Right atrium auricular region (tissue), 2 donors: ENCODE data around the gene NCCRP1. TPM values are rescaled to one million over a fixed set of nuclear protein-coding genes. Genes with fewer than 3 reads are reported as not detected.

Source experiments
- DNase-seq: peaks from one replicate; pipeline ENCODE4 v3.0.0-alpha.2; 2019; ENCODE audit warnings: low spot score
- H3K27ac ChIP-seq, 2 donors: fragments of 200-600 bp; sonication (generic); 1 replicate in 1 of 2; 2 replicates in 1 of 2; pipeline ENCODE4 v1.5.1; 2016 to 2019
- H3K27me3 ChIP-seq, 2 donors: fragments of 200-600 bp; sonication (generic); one replicate each; pipeline versions ENCODE4 v1.5.1 to v1.6.0; 2017 to 2019
- H3K36me3 ChIP-seq: fragments of 200-600 bp; sonication (generic); one replicate; pipeline ENCODE4 v1.5.1; 2016
- H3K4me1 ChIP-seq, 2 donors: fragments of 200-600 bp; sonication (generic); one replicate each; pipeline versions ENCODE4 v1.5.1 to v1.6.0; 2017 to 2019
- H3K4me3 ChIP-seq, 2 donors: fragments of 200-600 bp; sonication (generic); 1 replicate in 1 of 2; 2 replicates in 1 of 2; pipeline ENCODE4 v1.5.1; 2017 to 2019; ENCODE audit warnings: mild to moderate bottlenecking in 1 of 2, moderate library complexity in 1 of 2
- H3K9me3 ChIP-seq, 2 donors: fragments of 200-600 bp; sonication (generic); one replicate each; pipeline ENCODE4 v1.5.1; 2019
- CTCF ChIP-seq, 2 donors: fragments of 200-600 bp; sonication (generic); IDR thresholded peaks; one replicate each; pipeline ENCODE4 v1.5.1; 2019; ENCODE audit warnings: antibody characterized with exemption in 2 of 2
- total RNA-seq, 2 donors: library from RNA; depleted of rRNA; stranded (reverse); fragments of >200 nt; gene quantifications; one replicate each; pipeline ENCODE4 v1.1.0, GENCODE V29; 2016

The NCCRP1 gene
- total RNA-seq, 2 donors from 2014 or later: not detected

DNA sequence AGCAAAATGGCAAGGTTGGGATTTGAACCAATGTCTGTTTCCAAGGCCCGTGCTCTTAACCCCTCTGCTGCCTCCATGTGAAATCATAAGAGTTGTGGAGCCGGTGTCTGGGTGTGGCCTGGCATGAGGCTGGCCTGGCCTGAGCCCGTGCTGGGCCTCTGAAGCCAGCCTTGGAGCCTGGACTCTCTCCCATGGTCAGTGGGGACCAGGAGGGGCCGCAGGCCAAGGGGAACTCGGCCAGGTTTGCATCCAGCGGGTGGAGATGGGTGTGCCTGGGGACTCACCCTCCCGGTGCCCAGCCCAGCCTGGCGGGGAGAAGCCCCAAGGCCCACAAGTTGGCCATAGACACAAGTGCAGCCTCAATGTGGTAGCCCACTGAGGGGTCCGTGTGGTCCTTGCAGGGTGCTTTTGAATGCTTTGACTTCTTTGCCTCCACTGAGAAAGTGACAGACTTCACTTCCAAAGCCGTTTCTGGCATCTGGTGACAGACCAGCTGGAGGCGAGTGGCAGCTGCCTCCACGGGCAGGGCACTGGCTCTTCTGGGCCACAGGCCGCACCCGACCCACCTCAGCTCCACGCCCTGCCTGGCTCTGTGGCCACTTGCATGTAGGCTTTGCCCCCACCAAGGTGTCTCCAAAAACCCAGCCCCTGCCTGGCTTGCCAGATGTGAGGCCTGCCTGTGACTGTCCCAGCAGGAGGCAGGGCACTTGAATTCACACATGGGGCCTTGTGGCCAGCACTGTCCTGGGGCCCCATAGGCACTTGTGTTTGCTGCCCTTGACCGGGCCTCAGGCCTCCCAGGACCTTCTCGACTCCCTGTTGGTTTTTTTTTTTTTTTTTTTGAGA is 26.2 kb upstream of the NCCRP1 start:
- Histone ChIP-seq H3K27me3 (no peaks in the 10 kb centered on the region), H3K27ac (no peak overlapping the region), H3K9me3 (no peaks in the 10 kb centered on the region), H3K4me1 (peaks cover 0 to 21% of the 10 kb centered on the region in 2 donors), H3K4me3 (no peak overlapping the region), H3K36me3 (peaks cover 32% of the 10 kb centered on the region)
- TF ChIP-seq CTCF (IDR thresholded peaks at IDR 0.05): no peak
- DNase-seq: no peak

- DNase-seq: no peak
- no peaks in the 10 kb centered on the region for H3K27me3 ChIP-seq
- H3K4me1 ChIP-seq: peaks cover 0 to 10% of the 10 kb centered on the region in 2 donors
- no peak for TF ChIP-seq CTCF (IDR thresholded peaks at IDR 0.05)
- peaks cover 32% of the 10 kb centered on the region for H3K36me3 ChIP-seq
- H3K9me3 ChIP-seq: no peaks in the 10 kb centered on the region
- H3K4me3 ChIP-seq: no peak overlapping the region
- H3K27ac ChIP-seq: no peak overlapping the region
These were observed 25.0 kb upstream of the NCCRP1 start for GRCh38 chr19:39171479-39172465.

DNA sequence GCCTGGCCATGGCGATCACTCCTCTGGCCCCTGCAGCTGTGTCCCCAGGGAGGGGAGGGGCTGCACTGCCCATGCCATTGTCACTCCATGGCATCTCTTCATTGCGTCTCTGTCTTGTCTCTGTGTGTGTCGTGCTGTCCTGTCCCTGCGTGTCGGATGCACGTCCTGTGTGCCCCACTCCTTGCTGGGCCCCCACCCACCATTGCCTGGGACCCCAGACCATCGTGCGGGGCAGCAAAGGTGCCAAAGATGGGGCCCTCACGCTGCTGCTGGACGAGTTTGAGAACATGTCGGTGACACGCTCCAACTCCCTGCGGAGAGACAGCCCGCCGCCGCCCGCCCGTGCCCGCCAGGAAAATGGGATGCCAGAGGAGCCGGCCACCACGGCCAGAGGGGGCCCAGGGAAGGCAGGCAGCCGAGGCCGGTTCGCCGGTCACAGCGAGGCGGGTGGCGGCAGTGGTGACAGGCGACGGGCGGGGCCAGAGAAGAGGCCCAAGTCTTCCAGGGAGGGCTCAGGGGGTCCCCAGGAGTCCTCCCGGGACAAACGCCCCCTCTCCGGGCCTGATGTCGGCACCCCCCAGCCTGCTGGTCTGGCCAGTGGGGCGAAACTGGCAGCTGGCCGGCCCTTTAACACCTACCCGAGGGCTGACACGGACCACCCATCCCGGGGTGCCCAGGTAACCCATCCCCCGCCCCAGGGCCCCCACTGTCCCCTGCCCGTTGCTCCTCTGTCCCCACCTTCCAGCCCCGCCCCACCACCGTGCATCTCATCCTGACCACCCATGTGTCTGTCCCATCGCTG is 23.9 kb upstream of the NCCRP1 start:
- H3K27me3 ChIP-seq: no peaks in the 10 kb centered on the region
- H3K36me3 ChIP-seq: peaks cover 41% of the 10 kb centered on the region
- no peak overlapping the region for H3K4me3 ChIP-seq
- no peak overlapping the region for H3K27ac ChIP-seq
- no peak for TF ChIP-seq CTCF (IDR thresholded peaks at IDR 0.05)
- H3K4me1 ChIP-seq: no peaks in the 10 kb centered on the region
- H3K9me3 ChIP-seq: no peaks in the 10 kb centered on the region
- DNase-seq: no peak

DNA sequence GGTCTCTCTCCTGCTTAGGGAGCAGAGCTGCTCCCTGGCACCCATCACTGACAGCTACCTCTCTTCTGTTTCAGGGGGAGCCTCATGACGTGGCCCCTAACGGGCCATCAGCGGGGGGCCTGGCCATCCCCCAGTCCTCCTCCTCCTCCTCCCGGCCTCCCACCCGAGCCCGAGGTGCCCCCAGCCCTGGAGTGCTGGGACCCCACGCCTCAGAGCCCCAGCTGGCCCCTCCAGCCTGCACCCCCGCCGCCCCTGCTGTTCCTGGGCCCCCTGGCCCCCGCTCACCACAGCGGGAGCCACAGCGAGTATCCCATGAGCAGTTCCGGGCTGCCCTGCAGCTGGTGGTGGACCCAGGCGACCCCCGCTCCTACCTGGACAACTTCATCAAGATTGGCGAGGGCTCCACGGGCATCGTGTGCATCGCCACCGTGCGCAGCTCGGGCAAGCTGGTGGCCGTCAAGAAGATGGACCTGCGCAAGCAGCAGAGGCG is 23.2 kb upstream of the NCCRP1 start:
- no peaks in the 10 kb centered on the region for H3K27me3 ChIP-seq
- no peaks in the 10 kb centered on the region for H3K9me3 ChIP-seq
- no peak for TF ChIP-seq CTCF (IDR thresholded peaks at IDR 0.05)
- no peak overlapping the region for H3K27ac ChIP-seq
- no peak overlapping the region for H3K4me3 ChIP-seq
- DNase-seq: no peak
- no peaks in the 10 kb centered on the region for H3K4me1 ChIP-seq
- H3K36me3 ChIP-seq: peaks cover 48% of the 10 kb centered on the region

DNA sequence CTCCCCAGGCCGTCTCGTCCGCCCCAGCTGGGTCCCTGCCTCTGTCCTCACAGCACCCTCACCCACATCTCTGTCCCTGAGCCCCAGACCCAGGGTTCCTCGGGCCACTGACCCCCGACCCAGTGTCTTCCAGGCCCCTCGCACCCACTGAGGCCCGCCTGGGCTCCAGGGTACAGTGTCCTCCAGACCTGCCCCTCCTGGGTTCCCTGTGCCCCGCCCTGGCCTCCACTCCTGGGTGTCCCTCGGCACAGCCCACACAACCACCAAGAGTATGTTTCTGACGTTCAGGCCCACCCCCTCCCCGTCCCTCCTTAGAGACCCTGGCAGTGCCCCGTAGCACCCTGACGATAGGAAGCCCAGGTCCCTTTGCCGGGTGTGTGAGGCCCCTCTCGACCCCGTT is 22.6 kb upstream of the NCCRP1 start:
- no peak overlapping the region for H3K4me3 ChIP-seq
- peaks cover 53% of the 10 kb centered on the region for H3K36me3 ChIP-seq
- H3K27ac ChIP-seq: no peak overlapping the region
- DNase-seq: no peak
- no peak for TF ChIP-seq CTCF (IDR thresholded peaks at IDR 0.05)
- no peaks in the 10 kb centered on the region for H3K4me1 ChIP-seq
- H3K27me3 ChIP-seq: no peaks in the 10 kb centered on the region
- no peaks in the 10 kb centered on the region for H3K9me3 ChIP-seq
